Endothelial cell of umbilical vein (primary cell): ENCODE measurements around the gene SLC38A4. TPM values are rescaled to one million over a fixed set of nuclear protein-coding genes. Genes with fewer than 3 reads are reported as not detected.

ENCODE experiments used
- BruUV-seq: library from RNA; stranded (reverse); fragments of 400-500 nt; replicated peaks from 2 replicates; lab custom pipeline; 2021; lab: Mats Ljungman, UMichigan
- CTCF ChIA-PET: fragments of 300-600, 350-600 bp; sonication (Branson Sonifier 250); formaldehyde crosslinking; loops from one replicate; lab custom pipeline; 2021; ENCODE audit warnings: antibody characterized with exemption, inconsistent platforms; lab: Charles Lee
- POLR2A ChIA-PET: fragments of 300-600, 350-600 bp; sonication (Branson Sonifier 250); formaldehyde crosslinking; loops from one replicate; lab custom pipeline; 2021; ENCODE audit warnings: antibody characterized with exemption, inconsistent platforms; lab: Charles Lee
- DNase-seq: peaks from one replicate; pipeline ENCODE4 v3.0.0-alpha.2; 2011; ENCODE audit warnings: low read depth, low spot score
- FAIRE-seq: peaks from 2 replicates; lab custom pipeline; 2011; peaks lifted over from hg19 to GRCh38; lab: Jason Lieb, UNC
- H2AFZ ChIP-seq: 2 replicates; pipeline ENCODE4 v1.6.0; 2012; ENCODE audit warnings: low read depth, low read length, control low read depth, inconsistent platforms
- H3K27ac ChIP-seq: 2 replicates; pipeline ENCODE4 v1.5.1; 2011; ENCODE audit warnings: low read depth, mild to moderate bottlenecking, control low read depth, low read length, moderate library complexity; ENCODE audit not compliant: insufficient read depth
- H3K27me3 ChIP-seq, 2 experiments: 2 replicates each; pipeline versions ENCODE4 v1.6.0 to v1.6.1; 2011; ENCODE audit warnings: low read length in 2 of 2, mixed read lengths in 1 of 2; ENCODE audit not compliant: control insufficient read depth in 2 of 2, insufficient read depth in 2 of 2
- H3K36me3 ChIP-seq, 2 experiments: 2 replicates in 1 of 2; 3 replicates in 1 of 2; pipeline ENCODE4 v1.5.1; 2011; ENCODE audit warnings: low read length in 2 of 2, mild to moderate bottlenecking in 1 of 2, moderate library complexity in 1 of 2; ENCODE audit not compliant: control insufficient read depth in 2 of 2, insufficient read depth in 2 of 2; ENCODE audit errors: extremely low read depth in 1 of 2
- H3K4me1 ChIP-seq: 3 replicates; pipeline ENCODE4 v1.5.1; 2011; ENCODE audit warnings: mild to moderate bottlenecking, low read length; ENCODE audit not compliant: control insufficient read depth, insufficient read depth; ENCODE audit errors: extremely low read depth
- H3K4me2 ChIP-seq: 2 replicates; pipeline ENCODE4 v1.6.1; 2011; ENCODE audit warnings: low read length, control low read depth, mixed read lengths; ENCODE audit not compliant: insufficient read depth
- H3K4me3 ChIP-seq, 3 experiments: fragments of 200-600 bp in 1 of 3; sonication (generic), shearing (Covaris generic) in 1 of 3; replicated peaks in 1 of 3; 2 replicates each; pipeline ENCODE4 v1.5.1; 2011 to 2016; ENCODE audit warnings: control low read depth in 3 of 3, low read length in 3 of 3, mild to moderate bottlenecking in 2 of 3, inconsistent platforms in 1 of 3, low read depth in 1 of 3, moderate library complexity in 1 of 3; ENCODE audit not compliant: insufficient read depth in 1 of 3
- H3K79me2 ChIP-seq: 2 replicates; pipeline ENCODE4 v1.6.0; 2012; ENCODE audit warnings: low read length, inconsistent platforms; ENCODE audit not compliant: control insufficient read depth, insufficient read depth
- H3K9ac ChIP-seq: replicated peaks from 2 replicates; pipeline ENCODE3; 2011; ENCODE audit warnings: low read length, control low read depth; ENCODE audit not compliant: insufficient read depth; ENCODE audit errors: extremely low read depth
- H3K9me1 ChIP-seq: replicated peaks from 3 replicates; pipeline ENCODE4 v1.6.0; 2011; ENCODE audit warnings: mild to moderate bottlenecking, low read length; ENCODE audit not compliant: control insufficient read depth, insufficient read depth; ENCODE audit errors: extremely low read depth
- H3K9me3 ChIP-seq: replicated peaks from 2 replicates; pipeline ENCODE4 v1.5.1; 2012; ENCODE audit warnings: low read length, inconsistent platforms; ENCODE audit not compliant: control insufficient read depth, insufficient read depth
- H4K20me1 ChIP-seq: replicated peaks from 2 replicates; pipeline ENCODE3; 2011; ENCODE audit warnings: mild to moderate bottlenecking, low read length; ENCODE audit not compliant: control insufficient read depth, insufficient read depth; ENCODE audit errors: extremely low read depth
- CTCF ChIP-seq, 2 donors: IDR thresholded peaks; 1 replicate in 1 of 2; 2 replicates in 1 of 2; pipeline ENCODE4 v1.5.1; 2011; ENCODE audit warnings: low read length in 2 of 2, mild to moderate bottlenecking in 2 of 2, moderate library complexity in 2 of 2, control low read depth in 1 of 2, inconsistent platforms in 1 of 2, low read depth in 1 of 2; ENCODE audit not compliant: insufficient read depth in 1 of 2; ENCODE audit errors: extremely low read depth in 1 of 2
- EZH2 ChIP-seq: IDR thresholded peaks from 2 replicates; pipeline ENCODE4 v1.6.1; 2012; ENCODE audit warnings: borderline replicate concordance, low read depth, mild to moderate bottlenecking, moderate library complexity, low read length, inconsistent platforms; ENCODE audit not compliant: severe bottlenecking
- FOS ChIP-seq: IDR thresholded peaks from 2 replicates; pipeline ENCODE4 v1.6.1; 2011; ENCODE audit warnings: mild to moderate bottlenecking, low read length, moderate library complexity, borderline replicate concordance; ENCODE audit not compliant: insufficient read depth
- GATA2 ChIP-seq: IDR thresholded peaks from 2 replicates; pipeline ENCODE4 v1.7.0; 2011; ENCODE audit warnings: low read depth, mild to moderate bottlenecking, moderate library complexity, mixed read lengths, low read length; ENCODE audit not compliant: insufficient read length, insufficient read depth
- JUN ChIP-seq: IDR thresholded peaks from 2 replicates; pipeline ENCODE4 v1.6.1; 2011; ENCODE audit warnings: borderline replicate concordance, low read depth; ENCODE audit not compliant: insufficient read length, insufficient read depth
- MYC ChIP-seq: IDR thresholded peaks from one replicate; pipeline ENCODE4 v1.6.1; 2011; ENCODE audit warnings: mild to moderate bottlenecking, low read depth, low read length
- POLR2AphosphoS5 ChIP-seq: IDR thresholded peaks from 2 replicates; pipeline ENCODE4 v1.6.1; 2012; ENCODE audit warnings: low read depth, mild to moderate bottlenecking, control low read depth, low read length, moderate library complexity; ENCODE audit not compliant: insufficient read depth
- dilution Hi-C: fragments of 300-500 bp; cut with MboI; formaldehyde crosslinking; loops from one replicate; pipeline ENCODE4 v1.15.0; 2019; ENCODE audit warnings: low sequenced_read_pairs; ENCODE audit not compliant: extremely low pct_ligation_motif_present
- intact Hi-C: fragments of 100-400 bp; cut with micrococcal nuclease; formaldehyde crosslinking; loops from one replicate; pipeline ENCODE4 v1.10.0; 2022
- polyA plus RNA-seq, 4 experiments: library from polyadenylated mRNA; depleted of rRNA in 3 of 4; stranded (reverse) in 3 of 4; unstranded in 1 of 4; fragments of >200 nt; gene quantifications; 2 replicates each; pipeline versions ENCODE4 v1.2.1 to v1.2.3, GENCODE V29; 2011 to 2012; ENCODE audit warnings: missing spikeins in 1 of 4
- total RNA-seq: library from RNA; stranded (reverse); gene quantifications from 2 replicates; pipeline ENCODE4 v1.2.3, GENCODE V29; 2021

The SLC38A4 gene
- total and polyA plus RNA-seq, 2 donors (not counting 3 experiments of a cell fraction or from before 2014, with no cell fraction given), result 0.36 to 0.66 TPM

- no peak overlapping the region for H3K4me3 ChIP-seq
- H3K9me1 ChIP-seq, result no peaks in the 10 kb centered on the region
- H3K9ac ChIP-seq, result no peak overlapping the region
- no peak overlapping the region for H3K27ac ChIP-seq
- ChIA-PET CTCF (no interaction called here), POLR2A (no interaction called here)
- H3K4me2 ChIP-seq, result no peak overlapping the region
- FAIRE-seq (no peak), DNase-seq (no peak)
- dilution Hi-C loops, result no loop called here
- H3K79me2 ChIP-seq, result no peaks in the 10 kb centered on the region
- TF ChIP-seq FOS (no peak), EZH2 (no peak), POLR2AphosphoS5 (no peak), MYC (no peak), CTCF (IDR thresholded peaks at IDR 0.05; ENCODE audit: extremely low read depth in 1 of 2, insufficient read depth in 1 of 2, low read depth in 1 of 2, low read length in 2 of 2) (no peak), GATA2 (no peak), JUN (no peak)
- no TSS peak for BruUV-seq
- no peak overlapping the region for H2AFZ ChIP-seq
- intact Hi-C loops, result no loop called here
- H3K36me3 ChIP-seq, result no peaks in the 10 kb centered on the region
- no peaks in the 10 kb centered on the region for H3K9me3 ChIP-seq
- H3K27me3 ChIP-seq, result no peaks in the 10 kb centered on the region
- no peaks in the 10 kb centered on the region for H3K4me1 ChIP-seq
- no peaks in the 10 kb centered on the region for H4K20me1 ChIP-seq
Measured at GRCh38 chr12:46778415-46778814, 47.4 kb downstream of the SLC38A4 start.
